COLO668 (cell line): Measurements from ENCODE around the gene DIP2A.

Experiments used
- DNase-seq: peaks from one replicate; lab custom pipeline; 2025; ENCODE audit not compliant: unreplicated experiment; lab: John Stamatoyannopoulos, UW

DIP2A gene

DNA sequence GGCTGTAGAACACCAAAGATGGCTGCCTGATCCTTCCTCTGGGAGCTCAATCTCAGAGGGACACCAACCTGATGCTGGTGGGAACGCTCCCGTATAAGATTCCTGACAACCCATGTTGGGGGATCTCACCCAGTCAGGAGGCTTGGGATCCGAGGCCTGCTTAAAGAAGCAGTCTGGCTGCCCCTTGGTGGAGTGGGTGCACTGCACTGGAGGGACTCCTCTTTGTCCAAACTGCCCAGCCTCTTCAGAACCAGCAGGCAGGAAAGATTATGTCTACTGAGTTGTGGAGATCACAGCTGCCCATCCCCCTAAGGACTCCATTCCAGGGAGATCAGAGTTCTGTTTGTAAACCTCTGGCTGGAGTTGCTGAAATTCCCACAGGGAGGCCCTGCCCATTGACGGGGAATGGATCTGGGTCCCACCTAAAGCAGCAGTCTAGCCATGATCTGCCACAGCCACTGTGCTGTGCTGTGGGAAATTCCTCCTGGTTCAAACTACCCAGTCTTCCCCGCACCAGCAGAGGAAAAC lies 123.2 kb downstream of the DIP2A start:
- DNase-seq = no peak

DNA sequence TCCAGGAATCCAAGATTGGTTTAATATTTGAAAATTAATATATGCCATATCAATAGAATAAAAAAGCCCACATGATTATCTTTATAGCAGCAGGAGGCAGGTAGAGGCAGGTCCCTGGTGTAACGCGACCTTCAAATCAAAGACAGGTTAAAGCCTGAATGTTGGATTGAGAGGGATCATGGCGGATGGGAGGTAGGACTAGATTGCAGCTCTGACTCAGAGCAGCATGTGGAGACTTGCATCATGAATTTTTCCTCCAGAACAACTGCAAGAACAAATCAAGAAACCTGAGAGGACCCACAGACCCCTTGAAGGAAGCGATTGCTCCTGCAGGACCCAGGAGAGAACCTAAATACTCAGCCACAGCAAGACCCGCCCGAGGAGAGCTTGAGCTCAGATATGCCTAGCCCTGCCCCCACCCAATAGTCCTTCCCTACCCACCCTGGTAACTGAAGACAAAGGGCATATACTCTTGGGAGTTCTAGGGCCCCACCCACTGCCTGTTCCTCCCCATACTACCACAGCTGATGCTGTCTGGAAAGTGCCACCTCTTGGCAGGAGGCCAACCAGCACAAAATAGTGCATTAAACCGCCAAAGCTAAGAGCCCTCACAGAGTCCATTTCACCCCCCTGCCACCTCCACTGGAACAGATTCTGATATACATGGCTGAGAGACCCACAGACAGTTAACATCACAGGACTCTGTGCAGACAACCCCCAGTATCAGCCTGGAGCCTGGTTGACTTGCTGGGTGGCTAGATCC lies 126.7 kb downstream of the DIP2A start:
- DNase-seq = no peak

DNA sequence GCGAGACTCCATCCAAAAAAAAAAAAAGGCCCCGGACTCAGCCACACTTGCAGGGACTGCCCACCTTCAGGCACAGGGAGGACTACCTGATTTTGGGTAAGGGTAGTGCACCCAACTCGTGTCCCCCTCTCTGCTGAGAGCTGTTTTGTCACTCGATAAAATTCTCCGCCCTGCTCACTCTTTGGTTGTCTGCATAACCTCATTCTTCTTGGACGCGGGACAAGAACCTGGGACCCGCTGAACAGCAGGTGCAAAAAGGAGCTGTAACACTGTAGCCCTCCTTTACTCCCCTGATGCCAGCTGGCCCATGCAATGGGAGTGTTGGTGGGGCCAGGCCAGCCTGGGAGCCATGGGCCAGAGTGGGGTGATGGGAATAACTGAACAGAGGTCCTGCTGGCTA lies 135.6 kb downstream of the DIP2A start:
- no peak for DNase-seq

DNA sequence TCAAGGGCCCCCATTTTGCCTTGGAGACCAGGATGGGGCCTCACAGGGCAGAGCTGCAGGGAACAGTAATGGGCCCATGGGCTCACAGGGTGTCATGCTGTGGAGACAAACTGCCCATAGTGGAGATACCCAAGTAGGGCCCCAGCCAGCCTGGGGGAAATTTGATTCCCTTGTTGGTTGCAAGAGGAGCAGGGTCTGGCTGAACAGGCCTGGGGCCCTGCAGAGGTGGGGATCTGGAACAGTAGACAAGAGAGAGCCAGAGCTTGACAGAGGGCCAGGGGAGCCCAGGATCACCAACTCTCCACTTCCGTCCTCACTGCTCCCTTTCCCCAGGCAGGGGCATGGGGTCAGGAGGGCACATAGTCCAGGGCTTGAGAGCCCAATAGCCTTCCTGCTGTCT lies 137.5 kb downstream of the DIP2A start:
- DNase-seq = no peak

DNA sequence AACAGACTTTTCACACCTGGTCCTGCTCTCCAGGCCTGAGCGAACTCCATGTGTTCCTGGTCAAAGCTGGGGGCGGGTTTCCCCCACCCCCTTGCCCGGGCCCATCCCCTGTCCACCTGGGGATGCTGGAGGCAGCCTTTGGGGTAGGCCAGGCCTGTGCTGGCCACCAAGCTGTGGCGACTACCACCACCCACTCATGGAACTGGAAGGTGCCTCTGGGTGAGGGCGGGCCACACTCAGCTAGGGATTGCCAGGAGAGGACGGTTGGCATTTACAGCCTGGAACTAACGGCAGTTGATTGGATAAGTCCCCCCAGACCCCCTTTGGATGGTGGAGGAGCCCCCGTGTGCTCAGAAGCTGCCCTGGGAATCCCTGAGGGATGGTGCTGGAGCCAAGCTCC lies 138.3 kb downstream of the DIP2A start:
- DNase-seq = no peak

DNA sequence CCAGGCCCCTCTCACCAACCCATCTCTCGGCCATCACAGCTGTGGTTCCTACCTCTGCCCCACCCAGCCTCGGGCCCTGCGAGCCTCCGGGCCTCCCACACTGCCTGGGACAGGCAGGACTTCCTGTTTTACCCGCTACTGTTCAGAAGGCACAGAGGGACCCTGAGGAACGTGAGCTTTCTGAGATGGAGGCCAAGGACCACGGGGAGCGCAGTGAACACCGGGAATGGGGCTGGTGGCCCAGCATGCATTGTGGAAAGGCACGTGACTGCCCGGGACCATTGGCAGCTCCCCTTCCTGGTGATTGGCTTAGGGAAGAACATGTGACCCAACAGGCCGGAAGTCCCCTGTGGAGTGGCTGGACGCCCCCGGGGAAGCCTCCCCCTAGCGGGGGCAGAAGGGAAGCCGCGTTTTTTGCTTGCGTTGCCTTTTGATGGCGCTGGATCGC lies 139.2 kb downstream of the DIP2A start:
- DNase-seq = no peak

DNA sequence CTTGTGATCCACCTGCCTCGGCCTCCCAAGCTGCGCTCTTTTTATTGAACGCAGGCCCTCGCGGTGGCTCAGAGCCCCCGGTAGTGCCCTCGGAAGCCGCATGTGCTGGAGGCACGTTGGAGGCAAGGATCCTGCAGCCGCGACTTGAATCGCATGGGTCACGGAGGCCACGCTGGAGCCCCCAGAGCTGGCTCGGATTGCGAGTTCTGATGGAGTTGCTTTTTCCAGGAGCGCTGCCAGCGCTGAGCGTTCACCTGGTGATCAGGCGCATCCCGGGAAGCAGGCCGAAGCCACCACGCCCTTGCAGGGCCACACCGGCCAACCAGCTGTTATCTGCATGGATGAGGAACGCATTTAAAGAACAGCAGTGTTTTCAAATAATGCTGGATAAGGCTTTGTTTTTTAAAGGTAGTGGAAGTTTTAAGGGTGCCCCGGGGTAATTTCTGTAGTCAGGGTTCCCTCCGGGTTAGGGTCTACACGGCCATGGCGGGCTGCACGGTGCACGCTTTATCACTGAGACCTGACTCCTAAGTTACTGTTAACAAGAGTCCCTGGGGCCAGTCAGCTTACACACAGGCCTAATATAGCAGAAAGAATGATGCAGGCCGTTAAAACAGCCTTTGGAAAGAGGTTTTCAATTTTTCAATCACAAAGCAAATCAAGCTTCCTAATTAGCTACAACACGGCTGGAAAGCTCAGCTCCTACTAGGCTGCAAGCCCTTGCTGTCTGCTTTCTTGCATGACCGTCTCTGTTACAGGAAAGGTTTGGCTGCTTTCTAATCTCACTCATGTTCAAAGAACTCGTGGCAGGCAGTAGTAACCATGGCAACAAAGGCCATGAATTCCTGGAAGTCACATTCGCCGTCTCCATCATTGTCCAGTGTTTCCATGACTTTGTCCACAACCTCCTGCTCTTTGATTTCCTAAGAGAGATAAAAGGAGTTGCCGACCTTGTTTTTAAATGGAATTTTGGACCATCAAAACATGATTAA lies 140.2 kb downstream of the DIP2A start:
- no peak for DNase-seq

DNA sequence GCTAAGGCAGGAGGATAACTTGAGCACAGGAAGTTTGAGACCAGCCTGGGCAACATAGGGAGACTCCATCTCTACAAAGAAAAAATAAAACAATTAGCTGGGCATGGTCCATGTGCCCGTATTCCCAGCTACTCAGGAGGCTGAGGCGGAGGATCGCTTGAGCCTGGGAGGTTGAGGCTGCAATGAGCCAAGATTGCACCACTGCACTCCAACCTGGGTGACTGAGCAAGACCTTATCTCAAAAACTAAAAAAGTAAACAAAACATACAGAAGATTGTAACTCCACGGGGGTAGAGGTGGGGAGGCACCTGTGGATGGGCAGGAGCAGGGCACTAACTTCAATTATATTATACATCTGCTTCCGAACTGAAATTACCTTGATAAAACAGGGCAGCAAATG lies 141.6 kb downstream of the DIP2A start:
- no peak for DNase-seq

DNA sequence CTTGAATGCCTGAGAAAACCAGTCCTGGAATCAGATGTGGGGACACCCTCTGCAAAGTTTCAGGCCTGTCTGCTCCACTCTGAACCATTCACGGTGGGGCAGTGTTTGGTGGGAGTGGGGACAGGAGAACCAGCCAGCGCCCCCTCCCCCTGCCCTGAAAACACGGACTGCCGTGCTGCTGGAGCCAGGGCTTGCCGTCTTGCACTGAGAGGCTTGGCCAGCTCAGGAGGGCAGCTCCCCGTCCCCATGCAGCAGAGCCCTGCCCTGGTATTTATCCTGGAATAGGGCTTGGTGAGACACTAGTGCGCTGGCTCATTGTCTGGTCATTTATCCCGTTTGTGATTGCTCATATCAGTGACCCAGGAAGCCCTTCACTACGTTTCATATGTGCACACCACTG lies 142.3 kb downstream of the DIP2A start:
- DNase-seq = no peak

DNA sequence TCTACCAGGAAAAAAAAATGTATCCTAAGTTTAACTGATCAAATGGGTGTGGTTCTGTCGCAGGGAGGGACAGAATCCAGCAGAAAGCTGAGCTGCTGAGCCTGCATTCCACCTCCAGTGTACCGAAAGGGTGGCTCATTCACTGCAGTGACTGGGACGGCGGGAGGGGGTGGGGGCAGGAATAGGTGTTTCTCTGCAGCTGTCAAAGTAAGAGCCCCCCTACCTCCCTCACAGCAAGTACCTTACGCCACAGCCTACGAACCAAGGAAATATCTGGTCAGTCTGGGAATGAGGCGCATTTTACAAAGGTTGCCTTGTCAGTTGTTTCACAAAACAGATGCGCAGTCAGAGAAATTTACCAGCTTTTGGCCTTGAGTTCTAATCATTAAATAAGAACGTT lies 144.5 kb downstream of the DIP2A start:
- no peak for DNase-seq

DNA sequence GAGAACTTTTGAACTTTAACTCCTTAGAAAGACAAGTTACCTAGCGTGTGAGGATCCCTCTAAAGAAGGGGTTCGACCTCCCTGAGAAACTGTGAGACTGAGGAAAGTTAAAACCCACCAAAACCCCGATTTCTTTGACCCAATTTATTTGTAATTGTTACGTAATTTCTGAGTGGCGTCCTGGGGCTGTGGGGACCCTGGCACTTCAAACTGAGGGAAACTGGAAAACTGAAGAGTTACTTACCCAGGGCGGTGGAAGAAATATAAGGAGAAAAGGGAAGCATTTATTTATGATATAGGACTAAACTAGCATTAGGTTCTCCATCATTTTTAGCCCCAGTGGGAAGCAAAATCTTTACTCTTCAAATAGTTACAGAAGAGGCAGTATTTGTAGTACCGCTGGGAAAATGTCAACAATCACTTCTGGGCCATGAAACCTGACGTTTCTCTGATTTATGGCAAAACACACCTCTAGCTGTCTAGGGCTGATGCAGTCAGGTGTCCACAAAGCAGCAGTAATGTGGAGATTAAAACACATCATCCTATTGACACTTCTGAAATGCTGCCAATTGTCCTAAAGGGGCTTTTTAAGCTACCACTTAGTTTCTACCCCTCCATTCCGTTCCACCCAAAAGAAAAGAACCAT lies 145.8 kb downstream of the DIP2A start:
- no peak for DNase-seq

DNA sequence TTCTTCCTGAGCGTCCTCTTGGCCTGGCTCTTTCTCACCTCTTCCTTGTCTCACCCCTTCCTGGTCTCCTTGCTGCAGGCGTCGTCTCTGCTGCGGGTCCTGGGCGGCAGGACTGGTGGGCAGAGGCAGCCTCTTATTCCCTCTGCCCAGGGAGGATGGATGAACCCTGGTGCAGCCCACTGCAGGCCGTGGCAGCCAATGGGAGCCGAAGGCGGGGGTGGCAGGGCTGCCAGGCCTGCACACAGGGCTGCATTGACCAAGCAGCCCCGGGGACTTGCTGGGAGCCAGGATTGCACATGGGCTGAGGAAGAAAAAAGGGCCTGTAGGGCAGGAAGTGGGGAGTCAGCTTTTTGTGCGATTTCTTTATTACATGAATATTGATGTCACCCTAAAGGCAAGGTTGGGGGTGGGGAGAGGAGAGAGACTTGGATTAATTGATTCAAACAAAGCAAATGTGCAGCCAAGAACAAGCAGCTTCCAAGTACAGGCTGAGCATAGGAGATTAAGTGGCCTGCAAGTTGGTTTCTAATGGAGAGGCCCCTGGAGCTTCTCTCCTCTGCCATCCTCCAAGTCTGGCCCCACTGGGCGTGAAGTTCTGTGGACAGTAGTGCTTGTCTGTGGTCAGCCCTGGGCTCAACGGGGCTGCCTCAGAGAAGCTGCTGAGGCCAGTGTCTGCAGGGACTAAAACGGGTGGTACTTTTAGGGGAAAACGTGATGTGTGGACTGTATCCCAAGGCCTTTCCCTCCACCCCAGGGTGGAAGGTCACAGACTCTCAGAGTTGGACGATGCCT lies 146.5 kb downstream of the DIP2A start, which contains the start of gene S100B:
TSS of gene S100B (minus strand) at position 108 of the 792 bp plus-strand sequence. CDS start 2,667 bp downstream, outside the sequence.
- no peak for DNase-seq

DNA sequence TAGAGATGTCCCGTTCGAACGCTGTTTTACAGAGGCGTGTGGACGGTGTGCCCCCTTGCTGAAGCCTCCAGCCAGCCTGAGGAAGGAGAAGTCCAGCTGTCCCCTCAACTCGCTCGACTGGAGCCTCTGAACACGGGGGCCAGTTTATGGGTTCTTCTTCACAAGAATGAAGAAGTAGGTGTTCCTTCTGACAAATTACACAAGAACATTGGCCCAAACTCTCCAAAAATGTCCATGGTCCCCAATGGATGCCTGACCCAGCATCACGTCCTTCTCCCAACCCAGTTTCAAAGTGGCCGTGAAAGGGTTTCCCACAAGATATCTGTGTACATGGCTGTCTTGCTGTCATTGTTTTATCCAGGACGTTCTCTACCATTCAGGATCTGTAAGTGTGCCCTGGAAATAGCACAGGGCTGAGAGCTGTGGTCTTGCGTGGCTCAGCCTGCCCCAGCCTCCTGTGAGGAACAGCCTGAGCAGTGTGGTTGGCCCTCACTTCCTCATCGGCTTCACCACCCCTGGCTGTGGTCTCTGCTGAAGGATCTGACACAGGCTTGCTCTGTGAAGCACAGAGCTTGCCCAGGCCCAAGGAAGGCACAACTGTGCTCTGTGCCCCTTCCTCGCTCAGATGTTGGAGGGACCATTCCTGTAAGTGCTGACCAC lies 147.2 kb downstream of the DIP2A start:
- no peak for DNase-seq

DNA sequence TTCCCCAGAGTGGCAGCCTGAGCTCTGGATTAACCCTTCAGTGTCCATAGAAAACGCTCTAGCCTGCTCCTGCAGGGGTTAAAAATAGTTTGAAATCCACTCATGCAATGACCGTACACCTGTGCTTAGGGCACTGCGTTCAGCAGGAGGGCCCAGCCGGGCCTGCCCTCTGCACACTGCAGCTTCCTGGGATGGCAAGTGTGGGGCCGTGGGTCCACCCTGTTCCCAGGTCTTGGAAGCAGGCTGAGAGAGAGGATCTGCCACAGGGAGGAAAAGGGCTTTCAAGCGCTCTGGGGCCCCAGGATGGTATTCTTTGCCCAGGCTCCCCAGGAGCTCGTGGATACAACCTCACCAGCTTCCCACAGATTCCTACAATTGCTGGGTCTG lies 147.7 kb downstream of the DIP2A start:
- no peak for DNase-seq

DNA sequence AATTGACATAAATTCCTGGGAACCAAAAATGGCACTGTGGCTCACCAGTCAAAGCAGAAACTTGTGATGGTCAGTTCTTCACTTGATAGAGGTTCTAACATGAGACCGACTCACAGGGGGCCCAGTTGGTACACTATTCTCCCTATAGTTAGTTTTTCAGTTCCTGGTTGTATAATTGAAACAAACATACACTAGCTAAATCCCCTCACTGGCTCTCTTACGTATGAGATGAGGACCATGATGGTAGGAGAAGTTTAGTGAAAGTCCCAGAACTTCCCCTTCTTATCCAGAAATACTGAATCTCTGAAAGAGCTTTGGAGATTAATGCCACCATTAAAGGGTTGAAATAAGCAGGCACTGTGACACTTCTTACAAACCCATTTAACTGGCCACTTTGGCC lies 148.9 kb downstream of the DIP2A start:
- no peak for DNase-seq

DNA sequence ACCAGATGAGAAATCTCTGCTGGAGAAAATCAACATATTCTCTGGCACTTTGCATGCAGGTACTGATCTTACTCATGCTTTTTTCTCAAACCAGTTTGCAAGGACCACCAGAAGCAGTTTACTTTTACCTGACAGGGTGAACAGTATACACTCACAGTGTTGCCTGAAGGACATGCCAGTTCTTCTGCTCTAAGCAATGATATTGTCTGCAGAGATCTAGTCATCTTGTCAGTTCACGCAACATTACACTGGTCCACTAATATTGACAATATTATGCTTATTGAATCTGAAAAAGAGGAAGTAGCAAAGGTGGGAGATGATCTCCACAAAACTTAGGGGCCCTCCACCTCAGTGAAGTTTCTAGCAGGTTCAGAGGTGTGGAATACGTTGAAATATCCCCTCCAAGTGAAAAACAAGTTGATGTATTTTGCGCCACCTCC lies 150.0 kb downstream of the DIP2A start:
- DNase-seq = no peak

DNA sequence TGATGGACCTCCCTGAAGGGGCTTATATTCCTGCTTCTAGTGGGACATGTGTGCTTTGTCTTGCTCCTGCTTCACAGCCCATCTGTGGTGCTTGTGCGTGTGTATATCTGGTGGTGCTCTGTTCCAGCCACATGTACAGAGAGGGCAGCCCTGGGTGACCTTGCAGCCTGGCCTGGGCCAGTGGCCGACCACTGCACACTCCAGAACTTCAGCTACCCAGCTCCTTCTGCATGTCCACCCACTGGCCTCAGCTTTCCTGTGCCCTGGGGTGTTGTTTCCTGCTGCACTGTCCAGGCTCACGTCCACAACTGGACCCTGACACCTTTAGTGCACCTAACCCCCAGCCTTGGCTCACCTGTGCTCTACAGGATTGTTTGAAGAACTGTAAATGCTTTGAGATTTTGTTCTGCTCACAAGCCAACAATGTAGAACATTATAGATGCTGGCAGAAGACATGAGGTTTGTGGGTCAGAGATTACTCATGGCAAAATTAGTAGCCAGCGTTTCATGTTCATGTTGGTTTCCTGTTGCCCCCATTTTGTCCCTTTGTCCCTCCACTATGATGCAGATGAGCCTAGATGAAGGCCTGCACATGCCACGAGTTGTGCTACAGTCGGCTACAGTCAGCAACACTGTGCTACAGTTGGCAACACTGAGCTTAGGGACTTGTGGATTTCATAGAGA lies 151.5 kb downstream of the DIP2A start:
- DNase-seq = no peak

DNA sequence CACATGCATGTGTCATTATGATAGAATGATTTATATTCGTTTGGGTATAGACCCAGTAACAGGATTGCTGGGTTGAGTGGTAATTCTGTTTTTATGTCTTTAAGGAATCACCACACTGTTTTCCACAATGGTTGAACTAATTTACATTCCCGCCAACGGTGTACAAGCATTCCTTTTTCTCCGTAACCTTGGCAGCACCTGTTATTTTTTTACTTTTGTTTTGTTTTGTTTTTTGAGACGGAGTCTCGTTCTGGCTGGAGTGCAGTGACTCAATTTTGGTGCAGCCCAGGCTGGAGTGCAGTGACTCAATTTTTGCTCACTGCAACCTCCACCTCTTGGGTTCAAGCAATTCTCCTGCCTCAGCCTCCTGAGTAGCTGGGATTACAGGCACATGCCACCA lies 154.7 kb downstream of the DIP2A start:
- DNase-seq = no peak

DNA sequence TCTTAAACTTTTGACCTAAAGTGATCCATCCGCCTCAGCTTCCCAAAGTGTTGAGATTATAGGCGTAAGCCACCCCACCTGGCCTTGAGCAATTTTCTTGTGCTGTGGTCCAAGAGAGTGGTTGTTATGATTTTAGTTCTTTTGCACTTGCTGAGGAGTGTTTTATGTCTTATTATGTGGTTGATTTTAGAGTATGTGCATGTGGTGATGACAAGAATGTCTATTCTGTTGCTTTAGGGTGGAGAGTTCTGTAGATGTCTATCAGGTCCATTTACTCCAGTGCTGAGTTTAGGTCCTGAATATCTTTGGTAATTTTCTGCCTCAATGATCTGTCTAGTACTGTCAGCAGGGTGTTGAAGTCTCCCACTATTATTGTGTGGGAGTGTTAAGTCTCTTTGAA lies 157.4 kb downstream of the DIP2A start:
- DNase-seq = no peak
